Esophagus muscularis mucosa (tissue), 4 donors: ENCODE results near the gene AIP. TPM values are rescaled to one million over a fixed set of nuclear protein-coding genes. Genes with fewer than 3 reads are reported as not detected.

Experiments
- DNase-seq: peaks from one replicate; pipeline ENCODE4 v3.0.0-alpha.2; 2017; ENCODE audit errors: extremely low spot score
- H3K27ac ChIP-seq, 4 donors: fragments of 200-600 bp; sonication (generic); replicated peaks in 1 of 4; 1 replicate in 3 of 4; 2 replicates in 1 of 4; pipeline ENCODE4 v1.5.1; 2016 to 2019; ENCODE audit warnings: mild to moderate bottlenecking in 1 of 4
- H3K27me3 ChIP-seq, 4 donors: fragments of 200-600 bp; sonication (generic); one replicate each; pipeline versions ENCODE4 v1.5.1 to v1.6.0; 2016 to 2019
- H3K36me3 ChIP-seq, 4 donors: fragments of 200-600 bp; sonication (generic); one replicate each; pipeline ENCODE4 v1.5.1; 2016 to 2019
- H3K4me1 ChIP-seq, 4 donors: fragments of 200-600 bp; sonication (generic); one replicate each; pipeline ENCODE4 v1.5.1; 2016 to 2019
- H3K4me3 ChIP-seq, 4 donors: fragments of 200-600 bp; sonication (generic); 1 replicate in 2 of 4; 2 replicates in 2 of 4; pipeline ENCODE4 v1.5.1; 2016 to 2019; ENCODE audit warnings: mild to moderate bottlenecking in 4 of 4, moderate library complexity in 1 of 4
- H3K9me3 ChIP-seq, 4 donors: fragments of 200-600 bp; sonication (generic); 1 replicate in 3 of 4; 2 replicates in 1 of 4; pipeline ENCODE4 v1.5.1; 2016 to 2019
- CTCF ChIP-seq, 3 experiments: fragments of 200-600 bp in 2 of 3; fragments of 450-650 bp in 1 of 3; sonication (generic) in 2 of 3; IDR thresholded peaks; one replicate each; pipeline ENCODE4 v1.5.1; 2017 to 2019; ENCODE audit warnings: antibody characterized with exemption in 3 of 3, mild to moderate bottlenecking in 2 of 3, moderate library complexity in 1 of 3
- EP300 ChIP-seq: sonication (generic); formaldehyde crosslinking; IDR thresholded peaks from one replicate; pipeline ENCODE4 v1.6.1; 2017; ENCODE audit warnings: antibody characterized with exemption
- POLR2A ChIP-seq: fragments of 450-650 bp; IDR thresholded peaks from one replicate; pipeline ENCODE4 v1.6.1; 2017; ENCODE audit warnings: antibody characterized with exemption, moderate library complexity, mild to moderate bottlenecking, low read depth
- POLR2AphosphoS5 ChIP-seq, 2 donors: sonication (generic); formaldehyde crosslinking; IDR thresholded peaks; one replicate each; pipeline ENCODE4 v1.6.1; 2017; ENCODE audit warnings: antibody characterized with exemption in 2 of 2
- WGBS: methylation state at CpG from one replicate; pipeline ENCODE4 v1.1.5; 2018; 5-methylcytosine and 5-hydroxymethylcytosine counted together
- intact Hi-C: fragments of 100-400 bp; cut with DNase I; formaldehyde crosslinking; loops from one replicate; pipeline ENCODE4 v1.15.1; 2023
- total RNA-seq, 4 donors: library from RNA; depleted of rRNA; stranded (reverse); fragments of >200 nt; gene quantifications; one replicate each; pipeline versions ENCODE4 v1.1.0 to v1.2.1, GENCODE V29; 2016

AIP gene
- total RNA-seq, 4 donors from 2014 or later: 68.1 to 121 (median 108) TPM

GRCh38 chr11:67453816-67454732 is 28.8 kb upstream of the AIP start:
- H3K4me3 ChIP-seq: no peak overlapping the region
- H3K4me1 ChIP-seq: no peaks in the 10 kb centered on the region
- H3K27ac ChIP-seq: no peak overlapping the region
- H3K36me3 ChIP-seq: no peaks in the 10 kb centered on the region
- no peaks in the 10 kb centered on the region for H3K27me3 ChIP-seq
- intact Hi-C loops: no loop called here
- no peak for DNase-seq
- no peaks in the 10 kb centered on the region for H3K9me3 ChIP-seq
- WGBS: 92% methylated on average over 20 of the region's 21 CpGs
- TF ChIP-seq EP300 (no peak), POLR2AphosphoS5 (IDR thresholded peaks at IDR 0.05) (no peak), POLR2A (no peak), CTCF (IDR thresholded peaks at IDR 0.05) (no peak)

GRCh38 chr11:67455054-67455453 is 27.8 kb upstream of the AIP start, which contains the start of gene CABP4:
CABP4 (plus strand) TSS chr11:67455354; CDS start chr11:67455424, 70 bp downstream.
- H3K4me3 ChIP-seq: no peak within 1 kb of the TSS
- no peaks in the 10 kb centered on the region for H3K36me3 ChIP-seq
- DNase-seq: no peak
- no peak within 1 kb of the TSS for H3K27ac ChIP-seq
- no peaks in the 10 kb centered on the region for H3K9me3 ChIP-seq
- H3K27me3 ChIP-seq: no peaks in the 10 kb centered on the region
- TF ChIP-seq POLR2A (no peak), CTCF (IDR thresholded peaks at IDR 0.05) (no peak), EP300 (no peak), POLR2AphosphoS5 (IDR thresholded peaks at IDR 0.05) (no peak)
- H3K4me1 ChIP-seq: no peaks in the 10 kb centered on the region
- intact Hi-C loops: no loop called here
- WGBS: 100% methylated on average over 2 of the region's 3 CpGs

GRCh38 chr11:67456068-67456705 is 26.6 kb upstream of the AIP start:
- H3K4me3 ChIP-seq: no peak overlapping the region
- H3K27ac ChIP-seq: no peak overlapping the region
- H3K36me3 ChIP-seq: no peaks in the 10 kb centered on the region
- H3K4me1 ChIP-seq: no peaks in the 10 kb centered on the region
- WGBS: 67% methylated on average over 6 of the region's 25 CpGs
- intact Hi-C loops: no loop called here
- no peak for DNase-seq
- no peak for TF ChIP-seq EP300
- no peak for TF ChIP-seq CTCF (IDR thresholded peaks at IDR 0.05)
- TF ChIP-seq POLR2AphosphoS5 (IDR thresholded peaks at IDR 0.05): no peak
- no peak for TF ChIP-seq POLR2A
- H3K27me3 ChIP-seq: no peaks in the 10 kb centered on the region
- H3K9me3 ChIP-seq: no peaks in the 10 kb centered on the region

- H3K36me3 ChIP-seq: no peaks in the 10 kb centered on the region
- H3K9me3 ChIP-seq: no peaks in the 10 kb centered on the region
- no peaks in the 10 kb centered on the region for H3K27me3 ChIP-seq
- no peak overlapping the region for H3K4me3 ChIP-seq
- no peak for TF ChIP-seq CTCF (IDR thresholded peaks at IDR 0.05)
- TF ChIP-seq POLR2AphosphoS5 (IDR thresholded peaks at IDR 0.05): no peak
- TF ChIP-seq EP300: no peak
- no peak for TF ChIP-seq POLR2A
- intact Hi-C loops: no loop called here
- H3K4me1 ChIP-seq: no peaks in the 10 kb centered on the region
- no peak for DNase-seq
- H3K27ac ChIP-seq: no peak overlapping the region
- 95% methylated on average over 12 of the region's 12 CpGs for WGBS
These were observed 25.4 kb upstream of the AIP start for GRCh38 chr11:67457453-67457852.
